A673 (cell line): ENCODE data around the gene CPTP. TPM values are rescaled to one million over a fixed set of nuclear protein-coding genes. Genes with fewer than 3 reads are reported as not detected.

ENCODE experiments used
- BruUV-seq: library from RNA; stranded (reverse); fragments of 400-500 nt; replicated peaks from 2 replicates; lab custom pipeline; 2021; lab: Mats Ljungman, UMichigan
- CTCF ChIA-PET: fragments of 300-600 bp; sonication (Branson Sonifier 250); formaldehyde crosslinking; loops from one replicate; lab custom pipeline; 2022; ENCODE audit warnings: antibody characterized with exemption; lab: Charles Lee
- POLR2A ChIA-PET: fragments of 300-600 bp; sonication (Branson Sonifier 250); formaldehyde crosslinking; loops from one replicate; lab custom pipeline; 2022; ENCODE audit warnings: antibody characterized with exemption; ENCODE audit not compliant: low non-redundant PET; lab: Charles Lee
- DNase-seq: peaks from one replicate; pipeline ENCODE4 v3.0.0-alpha.2; 2015; ENCODE audit warnings: low spot score
- H3K27ac ChIP-seq: fragments of 200-600 bp; sonication (generic); 2 replicates; pipeline ENCODE4 v1.5.1; 2016; ENCODE audit warnings: mixed run types, low read depth, mild to moderate bottlenecking, mixed read lengths, antibody characterized with exemption, low read length; ENCODE audit not compliant: poor library complexity, severe bottlenecking
- H3K27me3 ChIP-seq: fragments of 200-600 bp; sonication (generic); replicated peaks from 2 replicates; pipeline ENCODE4 v1.6.1; 2017; ENCODE audit warnings: mixed run types, low read depth, mild to moderate bottlenecking, mixed read lengths, antibody characterized with exemption, low read length; ENCODE audit not compliant: insufficient read depth, poor library complexity
- H3K36me3 ChIP-seq: fragments of 200-600 bp; sonication (generic); 2 replicates; pipeline ENCODE4 v1.6.1; 2016; ENCODE audit warnings: mixed run types, mild to moderate bottlenecking, mixed read lengths, antibody characterized with exemption, low read length; ENCODE audit not compliant: insufficient read depth, poor library complexity, severe bottlenecking
- H3K4me1 ChIP-seq: fragments of 200-600 bp; sonication (generic); 2 replicates; pipeline ENCODE4 v1.6.1; 2017; ENCODE audit warnings: mixed run types, mild to moderate bottlenecking, mixed read lengths, antibody characterized with exemption, low read length; ENCODE audit not compliant: insufficient read depth, poor library complexity, severe bottlenecking
- H3K4me3 ChIP-seq: fragments of 200-600 bp; sonication (generic); 2 replicates; pipeline ENCODE4 v1.5.1; 2016; ENCODE audit warnings: low read depth, mixed run types, mild to moderate bottlenecking, mixed read lengths, low read length; ENCODE audit not compliant: poor library complexity, severe bottlenecking
- H3K9me3 ChIP-seq: fragments of 200-600 bp; sonication (generic); 2 replicates; pipeline ENCODE4 v1.6.1; 2016; ENCODE audit warnings: mixed run types, low read depth, mild to moderate bottlenecking, mixed read lengths, antibody characterized with exemption, low read length; ENCODE audit not compliant: poor library complexity, severe bottlenecking
- CTCF ChIP-seq: fragments of 300-800, 200-600 bp; sonication (generic); conservative IDR thresholded peaks from 2 replicates; pipeline ENCODE4 v1.5.1; 2017; ENCODE audit warnings: low read depth, mild to moderate bottlenecking, antibody characterized with exemption, low read length, moderate library complexity, mixed read lengths
- EZH2 ChIP-seq: fragments of 200-600 bp; sonication (generic); IDR thresholded peaks from 2 replicates; pipeline ENCODE4 v1.6.1; 2017; ENCODE audit warnings: borderline replicate concordance, low read depth, mild to moderate bottlenecking, mixed read lengths, antibody characterized with exemption, low read length; ENCODE audit not compliant: poor library complexity, severe bottlenecking
- intact Hi-C: fragments of 100-400 bp; cut with micrococcal nuclease; formaldehyde crosslinking; loops from one replicate; pipeline ENCODE4 v1.10.0; 2022; ENCODE audit not compliant: unreplicated experiment
- total RNA-seq: library from RNA; stranded (reverse); gene quantifications from 2 replicates; pipeline ENCODE4 v1.2.3, GENCODE V29; 2021

Gene CPTP
- total RNA-seq, 1 experiment from 2014 or later = 17.0 TPM

- Histone ChIP-seq H3K27me3 (no peaks in the 10 kb centered on the region), H3K4me1 (peaks cover 14% of the 10 kb centered on the region), H3K27ac (peak overlapping the region; percentile 47), H3K36me3 (peaks cover 56% of the 10 kb centered on the region), H3K4me3 (no peak overlapping the region), H3K9me3 (no peaks in the 10 kb centered on the region)
- peak; percentile 83 for DNase-seq
- no peak for TF ChIP-seq CTCF
- no peak for TF ChIP-seq EZH2
- CTCF ChIA-PET = no interaction called here
- BruUV-seq = no TSS peak
- intact Hi-C loops = no loop called here
- POLR2A ChIA-PET = no interaction called here
Observed at GRCh38 chr1:1318131-1318652, 6.4 kb upstream of the CPTP start.

- TF ChIP-seq CTCF (no peak), EZH2 (no peak)
- Histone ChIP-seq H3K4me1 (peaks cover 14% of the 10 kb centered on the region), H3K4me3 (no peak overlapping the region), H3K27me3 (no peaks in the 10 kb centered on the region), H3K27ac (peak overlapping the region; percentile 47), H3K36me3 (peaks cover 48% of the 10 kb centered on the region), H3K9me3 (no peaks in the 10 kb centered on the region)
- no TSS peak for BruUV-seq
- CTCF ChIA-PET = no interaction called here
- POLR2A ChIA-PET = no interaction called here
- intact Hi-C loops = no loop called here
- no peak for DNase-seq
Observed at GRCh38 chr1:1318777-1319645, 5.6 kb upstream of the CPTP start.

- Histone ChIP-seq H3K4me3 (no peak overlapping the region), H3K27ac (no peak overlapping the region), H3K36me3 (peaks cover 43% of the 10 kb centered on the region), H3K9me3 (no peaks in the 10 kb centered on the region), H3K27me3 (no peaks in the 10 kb centered on the region), H3K4me1 (peaks cover 14% of the 10 kb centered on the region)
- BruUV-seq = no TSS peak
- intact Hi-C loops = no loop called here
- TF ChIP-seq EZH2 (no peak), CTCF (no peak)
- DNase-seq = no peak
- ChIA-PET CTCF (no interaction called here), POLR2A (no interaction called here)
Observed at GRCh38 chr1:1319646-1319941, 5.0 kb upstream of the CPTP start.
